HUES64 (cell line): ENCODE data around the gene FBXO30.

Experiments
- H3K27ac ChIP-seq: 2 replicates; pipeline ENCODE4 v1.7.0; 2013; ENCODE audit warnings: low read depth, low read length, inconsistent platforms
- H3K27me3 ChIP-seq: 2 replicates; pipeline ENCODE4 v1.6.1; 2013; ENCODE audit warnings: mild to moderate bottlenecking, low read length; ENCODE audit not compliant: insufficient read depth
- H3K36me3 ChIP-seq: 2 replicates; pipeline ENCODE4 v1.6.1; 2013; ENCODE audit warnings: mild to moderate bottlenecking, low read length; ENCODE audit not compliant: insufficient read depth
- H3K4me1 ChIP-seq: 2 replicates; pipeline ENCODE4 v1.6.1; 2013; ENCODE audit warnings: mild to moderate bottlenecking, low read length, moderate library complexity; ENCODE audit not compliant: insufficient read depth
- H3K4me3 ChIP-seq: 2 replicates; pipeline ENCODE4 v1.5.1; 2013; ENCODE audit warnings: mild to moderate bottlenecking, low read length, moderate library complexity
- H3K9ac ChIP-seq: 2 replicates; pipeline ENCODE4 v1.6.1; 2013; ENCODE audit warnings: mild to moderate bottlenecking, low read depth, low read length
- H3K9me3 ChIP-seq: 2 replicates; pipeline ENCODE4 v1.6.1; 2013; ENCODE audit warnings: low read depth, low read length; ENCODE audit not compliant: insufficient read depth
- WGBS: fragments of 150-250, 120-280 bp; methylation state at CpG from one replicate; pipeline ENCODE4 v1.1.7; 2013; ENCODE audit warnings: missing lambda C conversion rate; 5-methylcytosine and 5-hydroxymethylcytosine counted together

FBXO30 gene

GRCh38 chr6:145749632-145750031 is 65.0 kb downstream of the FBXO30 start:
- H3K9me3 ChIP-seq, result no peaks in the 10 kb centered on the region
- no peak overlapping the region for H3K9ac ChIP-seq
- no peaks in the 10 kb centered on the region for H3K36me3 ChIP-seq
- no peaks in the 10 kb centered on the region for H3K4me1 ChIP-seq
- H3K27me3 ChIP-seq, result no peaks in the 10 kb centered on the region
- H3K4me3 ChIP-seq, result no peak overlapping the region
- H3K27ac ChIP-seq, result no peak overlapping the region
- 87% methylated on average over 1 of the region's 1 CpG for WGBS

GRCh38 chr6:145745861-145746260 is 68.7 kb downstream of the FBXO30 start:
- no peak overlapping the region for H3K4me3 ChIP-seq
- no peaks in the 10 kb centered on the region for H3K9me3 ChIP-seq
- no peaks in the 10 kb centered on the region for H3K4me1 ChIP-seq
- H3K27ac ChIP-seq, result no peak overlapping the region
- no peak overlapping the region for H3K9ac ChIP-seq
- no peaks in the 10 kb centered on the region for H3K36me3 ChIP-seq
- no CpG with 5 or more reads among the region's 1 CpG for WGBS
- no peaks in the 10 kb centered on the region for H3K27me3 ChIP-seq

GRCh38 chr6:145744619-145745018 is 70.0 kb downstream of the FBXO30 start:
- Histone ChIP-seq H3K27me3 (no peaks in the 10 kb centered on the region), H3K36me3 (no peaks in the 10 kb centered on the region), H3K27ac (no peak overlapping the region), H3K9me3 (no peaks in the 10 kb centered on the region), H3K4me3 (no peak overlapping the region), H3K4me1 (no peaks in the 10 kb centered on the region), H3K9ac (no peak overlapping the region)
- WGBS, result 100% methylated on average over 1 of the region's 2 CpGs
